ENCODE results near the gene S100A7. TPM values are rescaled to one million over a fixed set of nuclear protein-coding genes. Genes with fewer than 3 reads are reported as not detected.

The S100A7 gene
- total and polyA plus RNA-seq, 4 donors = not detected

- 50% methylated on average over 4 of the region's 4 CpGs for WGBS
- TF ChIP-seq HNF4G (IDR thresholded peaks at IDR 0.05) = no peak
- TF ChIP-seq ATF3 (IDR thresholded peaks at IDR 0.05) = no peak
- TF ChIP-seq JUND (IDR thresholded peaks at IDR 0.05) = no peak
- TF ChIP-seq, protein P1, sequence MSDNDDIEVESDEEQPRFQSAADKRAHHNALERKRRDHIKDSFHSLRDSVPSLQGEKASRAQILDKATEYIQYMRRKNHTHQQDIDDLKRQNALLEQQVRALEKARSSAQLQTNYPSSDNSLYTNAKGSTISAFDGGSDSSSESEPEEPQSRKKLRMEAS (IDR thresholded peaks at IDR 0.05) = no peak
- TF ChIP-seq RXRA (IDR thresholded peaks at IDR 0.05) = no peak
- TF ChIP-seq TAF1 (conservative IDR thresholded peaks at IDR 0.05) = no peak
- no peak for TF ChIP-seq GABPA (IDR thresholded peaks at IDR 0.05 in 1 of 2, conservative IDR thresholded peaks at IDR 0.05 in 1 of 2)
- no peak for TF ChIP-seq RAD21 (IDR thresholded peaks at IDR 0.05)
- TF ChIP-seq EGR1 (IDR thresholded peaks at IDR 0.05; ENCODE audit: low read depth in 2 of 2) = no peak
- no peak for TF ChIP-seq FOXA1 (IDR thresholded peaks at IDR 0.05)
- TF ChIP-seq FOXA2 (IDR thresholded peaks at IDR 0.05) = no peak
- TF ChIP-seq, protein P2, sequence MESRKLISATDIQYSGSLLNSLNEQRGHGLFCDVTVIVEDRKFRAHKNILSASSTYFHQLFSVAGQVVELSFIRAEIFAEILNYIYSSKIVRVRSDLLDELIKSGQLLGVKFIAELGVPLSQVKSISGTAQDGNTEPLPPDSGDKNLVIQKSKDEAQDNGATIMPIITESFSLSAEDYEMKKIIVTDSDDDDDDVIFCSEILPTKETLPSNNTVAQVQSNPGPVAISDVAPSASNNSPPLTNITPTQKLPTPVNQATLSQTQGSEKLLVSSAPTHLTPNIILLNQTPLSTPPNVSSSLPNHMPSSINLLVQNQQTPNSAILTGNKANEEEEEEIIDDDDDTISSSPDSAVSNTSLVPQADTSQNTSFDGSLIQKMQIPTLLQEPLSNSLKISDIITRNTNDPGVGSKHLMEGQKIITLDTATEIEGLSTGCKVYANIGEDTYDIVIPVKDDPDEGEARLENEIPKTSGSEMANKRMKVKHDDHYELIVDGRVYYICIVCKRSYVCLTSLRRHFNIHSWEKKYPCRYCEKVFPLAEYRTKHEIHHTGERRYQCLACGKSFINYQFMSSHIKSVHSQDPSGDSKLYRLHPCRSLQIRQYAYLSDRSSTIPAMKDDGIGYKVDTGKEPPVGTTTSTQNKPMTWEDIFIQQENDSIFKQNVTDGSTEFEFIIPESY (IDR thresholded peaks at IDR 0.05) = no peak
- no peak for TF ChIP-seq NR2F2 (IDR thresholded peaks at IDR 0.05)
- no peak overlapping the region for H3K4me3 ChIP-seq (ENCODE audit: low read depth in 1 of 3, low read length in 3 of 3)
- no peak overlapping the region for H3K9ac ChIP-seq (ENCODE audit: low read depth in 1 of 2, low read length in 2 of 2)
- H3K27me3 ChIP-seq (ENCODE audit: control insufficient read depth in 4 of 4, insufficient read depth in 4 of 4, low read length in 3 of 4) = peaks cover 0 to 4% (median 0%) of the 10 kb centered on the region in 4 donors
- H3K4me1 ChIP-seq (ENCODE audit: control insufficient read depth in 4 of 4, insufficient read depth in 4 of 4, low read length in 3 of 4) = no peaks in the 10 kb centered on the region
- no peaks in the 10 kb centered on the region for H3K36me3 ChIP-seq (ENCODE audit: control insufficient read depth in 4 of 4, insufficient read depth in 3 of 4, low read depth in 1 of 4, low read length in 3 of 4)
- DNase-seq (ENCODE audit: low spot score) = no peak
- peaks cover 0 to 2% (median 0%) of the 10 kb centered on the region in 4 donors for H3K9me3 ChIP-seq (ENCODE audit: control insufficient read depth in 4 of 4, low read length in 3 of 4)
- H3K27ac ChIP-seq (ENCODE audit: low read depth in 1 of 2, low read length in 2 of 2) = no peak overlapping the region
Observed at GRCh38 chr1:153443486-153443885, 17.0 kb downstream of the S100A7 start.

DNA sequence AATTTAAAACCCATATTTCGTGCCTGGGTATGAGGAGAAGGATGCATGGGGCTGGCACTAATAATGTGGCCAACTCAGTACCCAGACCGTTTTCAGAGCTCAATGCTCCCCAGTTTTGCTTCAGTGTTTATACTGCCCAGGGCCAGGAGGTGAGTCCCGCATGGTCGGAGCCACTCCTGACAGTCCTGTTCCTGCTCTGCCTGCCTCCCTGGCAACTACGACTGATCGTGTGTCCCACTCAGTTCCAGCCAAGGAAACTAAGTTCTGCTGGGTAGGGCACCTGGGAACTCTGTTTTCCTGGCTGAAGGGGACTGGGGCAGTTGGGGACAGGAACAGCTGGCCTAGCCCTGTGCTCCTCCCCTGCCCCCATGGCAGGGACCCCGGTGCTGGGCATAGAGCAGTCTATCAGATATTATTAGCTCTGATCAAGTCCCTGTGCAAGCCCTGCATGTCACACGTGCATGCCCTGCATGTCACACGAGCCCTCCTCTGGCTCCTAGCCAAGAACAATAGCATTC lies 19.2 kb downstream of the S100A7 start:
- WGBS = 62% methylated on average over 9 of the region's 9 CpGs
- peaks cover 0 to 2% (median 0%) of the 10 kb centered on the region in 4 donors for H3K9me3 ChIP-seq (ENCODE audit: control insufficient read depth in 4 of 4, low read length in 3 of 4)
- H3K36me3 ChIP-seq (ENCODE audit: control insufficient read depth in 4 of 4, insufficient read depth in 3 of 4, low read depth in 1 of 4, low read length in 3 of 4) = no peaks in the 10 kb centered on the region
- no peaks in the 10 kb centered on the region for H3K4me1 ChIP-seq (ENCODE audit: control insufficient read depth in 4 of 4, insufficient read depth in 4 of 4, low read length in 3 of 4)
- TF ChIP-seq ATF3 (IDR thresholded peaks at IDR 0.05) = no peak
- no peak for TF ChIP-seq FOXA2 (IDR thresholded peaks at IDR 0.05)
- no peak for TF ChIP-seq RAD21 (IDR thresholded peaks at IDR 0.05)
- no peak for TF ChIP-seq GABPA (IDR thresholded peaks at IDR 0.05 in 1 of 2, conservative IDR thresholded peaks at IDR 0.05 in 1 of 2)
- TF ChIP-seq, protein P2 (IDR thresholded peaks at IDR 0.05) = no peak
- no peak for TF ChIP-seq RXRA (IDR thresholded peaks at IDR 0.05)
- no peak for TF ChIP-seq TAF1 (conservative IDR thresholded peaks at IDR 0.05)
- TF ChIP-seq SP1 (IDR thresholded peaks at IDR 0.05) = no peak
- TF ChIP-seq, protein P3, sequence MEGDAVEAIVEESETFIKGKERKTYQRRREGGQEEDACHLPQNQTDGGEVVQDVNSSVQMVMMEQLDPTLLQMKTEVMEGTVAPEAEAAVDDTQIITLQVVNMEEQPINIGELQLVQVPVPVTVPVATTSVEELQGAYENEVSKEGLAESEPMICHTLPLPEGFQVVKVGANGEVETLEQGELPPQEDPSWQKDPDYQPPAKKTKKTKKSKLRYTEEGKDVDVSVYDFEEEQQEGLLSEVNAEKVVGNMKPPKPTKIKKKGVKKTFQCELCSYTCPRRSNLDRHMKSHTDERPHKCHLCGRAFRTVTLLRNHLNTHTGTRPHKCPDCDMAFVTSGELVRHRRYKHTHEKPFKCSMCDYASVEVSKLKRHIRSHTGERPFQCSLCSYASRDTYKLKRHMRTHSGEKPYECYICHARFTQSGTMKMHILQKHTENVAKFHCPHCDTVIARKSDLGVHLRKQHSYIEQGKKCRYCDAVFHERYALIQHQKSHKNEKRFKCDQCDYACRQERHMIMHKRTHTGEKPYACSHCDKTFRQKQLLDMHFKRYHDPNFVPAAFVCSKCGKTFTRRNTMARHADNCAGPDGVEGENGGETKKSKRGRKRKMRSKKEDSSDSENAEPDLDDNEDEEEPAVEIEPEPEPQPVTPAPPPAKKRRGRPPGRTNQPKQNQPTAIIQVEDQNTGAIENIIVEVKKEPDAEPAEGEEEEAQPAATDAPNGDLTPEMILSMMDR (IDR thresholded peaks at IDR 0.05; ENCODE audit: low read depth, low read length, missing input control) = no peak
- TF ChIP-seq JUND (IDR thresholded peaks at IDR 0.05) = no peak
- TF ChIP-seq HNF4G (IDR thresholded peaks at IDR 0.05) = no peak
- no peak for TF ChIP-seq EGR1 (IDR thresholded peaks at IDR 0.05; ENCODE audit: low read depth in 2 of 2)
- no peak for TF ChIP-seq HNF4A (conservative IDR thresholded peaks at IDR 0.05)
- TF ChIP-seq, protein P4, sequence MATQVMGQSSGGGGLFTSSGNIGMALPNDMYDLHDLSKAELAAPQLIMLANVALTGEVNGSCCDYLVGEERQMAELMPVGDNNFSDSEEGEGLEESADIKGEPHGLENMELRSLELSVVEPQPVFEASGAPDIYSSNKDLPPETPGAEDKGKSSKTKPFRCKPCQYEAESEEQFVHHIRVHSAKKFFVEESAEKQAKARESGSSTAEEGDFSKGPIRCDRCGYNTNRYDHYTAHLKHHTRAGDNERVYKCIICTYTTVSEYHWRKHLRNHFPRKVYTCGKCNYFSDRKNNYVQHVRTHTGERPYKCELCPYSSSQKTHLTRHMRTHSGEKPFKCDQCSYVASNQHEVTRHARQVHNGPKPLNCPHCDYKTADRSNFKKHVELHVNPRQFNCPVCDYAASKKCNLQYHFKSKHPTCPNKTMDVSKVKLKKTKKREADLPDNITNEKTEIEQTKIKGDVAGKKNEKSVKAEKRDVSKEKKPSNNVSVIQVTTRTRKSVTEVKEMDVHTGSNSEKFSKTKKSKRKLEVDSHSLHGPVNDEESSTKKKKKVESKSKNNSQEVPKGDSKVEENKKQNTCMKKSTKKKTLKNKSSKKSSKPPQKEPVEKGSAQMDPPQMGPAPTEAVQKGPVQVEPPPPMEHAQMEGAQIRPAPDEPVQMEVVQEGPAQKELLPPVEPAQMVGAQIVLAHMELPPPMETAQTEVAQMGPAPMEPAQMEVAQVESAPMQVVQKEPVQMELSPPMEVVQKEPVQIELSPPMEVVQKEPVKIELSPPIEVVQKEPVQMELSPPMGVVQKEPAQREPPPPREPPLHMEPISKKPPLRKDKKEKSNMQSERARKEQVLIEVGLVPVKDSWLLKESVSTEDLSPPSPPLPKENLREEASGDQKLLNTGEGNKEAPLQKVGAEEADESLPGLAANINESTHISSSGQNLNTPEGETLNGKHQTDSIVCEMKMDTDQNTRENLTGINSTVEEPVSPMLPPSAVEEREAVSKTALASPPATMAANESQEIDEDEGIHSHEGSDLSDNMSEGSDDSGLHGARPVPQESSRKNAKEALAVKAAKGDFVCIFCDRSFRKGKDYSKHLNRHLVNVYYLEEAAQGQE (IDR thresholded peaks at IDR 0.05) = no peak
- no peak for TF ChIP-seq YY1 (IDR thresholded peaks at IDR 0.05)
- TF ChIP-seq NR2F2 (IDR thresholded peaks at IDR 0.05) = no peak
- TF ChIP-seq FOXA1 (IDR thresholded peaks at IDR 0.05) = no peak
- TF ChIP-seq, protein P1 (IDR thresholded peaks at IDR 0.05) = no peak
- H3K4me3 ChIP-seq (ENCODE audit: low read depth in 1 of 3, low read length in 3 of 3) = no peak overlapping the region
- H3K27me3 ChIP-seq (ENCODE audit: control insufficient read depth in 4 of 4, insufficient read depth in 4 of 4, low read length in 3 of 4) = peaks cover 0 to 4% (median 0%) of the 10 kb centered on the region in 4 donors
- no peak overlapping the region for H3K27ac ChIP-seq (ENCODE audit: low read depth in 1 of 2, low read length in 2 of 2)
- H3K9ac ChIP-seq (ENCODE audit: low read depth in 1 of 2, low read length in 2 of 2) = no peak overlapping the region
- no peak for DNase-seq (ENCODE audit: low spot score)

Data from liver (tissue), 9 donors.